CD14-positive monocyte (primary cell): ENCODE results near the gene LRRC8A. TPM values are rescaled to one million over a fixed set of nuclear protein-coding genes. Genes with fewer than 3 reads are reported as not detected.
A peak's percentile ranks its signal among the peaks of the same experiment; 100 is the strongest.

Experiments
- DNase-seq, 3 donors: peaks; one replicate each; pipeline ENCODE4 v3.0.0-alpha.2; 2011 to 2022
- H2AFZ ChIP-seq: 2 replicates; pipeline ENCODE4 v1.6.0; 2012; ENCODE audit warnings: mild to moderate bottlenecking, low read depth, low read length, inconsistent platforms; ENCODE audit not compliant: insufficient read depth, poor library complexity, severe bottlenecking
- H3K27ac ChIP-seq, 2 donors: 1 replicate in 1 of 2; 2 replicates in 1 of 2; pipeline ENCODE4 v1.5.1; 2012 to 2013; ENCODE audit warnings: low read length in 2 of 2, control low read depth in 1 of 2, inconsistent platforms in 1 of 2, low read depth in 1 of 2, mild to moderate bottlenecking in 1 of 2
- H3K27me3 ChIP-seq, 2 donors: one replicate each; pipeline versions ENCODE4 v1.6.0 to v1.6.1; 2011 to 2013; ENCODE audit warnings: low read length in 2 of 2; ENCODE audit not compliant: control insufficient read depth in 2 of 2, insufficient read depth in 2 of 2
- H3K36me3 ChIP-seq, 2 donors: replicated peaks in 1 of 2; 1 replicate in 1 of 2; 2 replicates in 1 of 2; pipeline versions ENCODE4 v1.5.1 to v1.6.1; 2012 to 2013; ENCODE audit warnings: low read length in 2 of 2, control low read depth in 1 of 2, inconsistent platforms in 1 of 2, mild to moderate bottlenecking in 1 of 2; ENCODE audit not compliant: insufficient read depth in 2 of 2, control insufficient read depth in 1 of 2
- H3K4me1 ChIP-seq, 2 donors: 1 replicate in 1 of 2; 2 replicates in 1 of 2; pipeline versions ENCODE4 v1.5.1 to v1.6.1; 2012 to 2013; ENCODE audit warnings: low read length in 2 of 2, control low read depth in 1 of 2, inconsistent platforms in 1 of 2, mild to moderate bottlenecking in 1 of 2, moderate library complexity in 1 of 2; ENCODE audit not compliant: insufficient read depth in 2 of 2, control insufficient read depth in 1 of 2
- H3K4me2 ChIP-seq: replicated peaks from 2 replicates; pipeline ENCODE3; 2012; ENCODE audit warnings: low read length, moderate library complexity, mild to moderate bottlenecking; ENCODE audit not compliant: poor library complexity, severe bottlenecking; ENCODE audit errors: extremely low read depth
- H3K4me3 ChIP-seq, 3 experiments: fragments of 200-600 bp in 1 of 3; sonication (generic) in 1 of 3; replicated peaks in 1 of 3; 1 replicate in 2 of 3; 2 replicates in 1 of 3; pipeline ENCODE4 v1.5.1; 2011 to 2013; ENCODE audit warnings: low read length in 3 of 3, mild to moderate bottlenecking in 3 of 3, control low read depth in 2 of 3, low read depth in 2 of 3, inconsistent platforms in 1 of 3, moderate library complexity in 1 of 3
- H3K79me2 ChIP-seq: 2 replicates; pipeline ENCODE4 v1.6.0; 2012; ENCODE audit warnings: mild to moderate bottlenecking, control low read depth, inconsistent platforms, low read length, moderate library complexity; ENCODE audit not compliant: insufficient read depth
- H3K9ac ChIP-seq: 2 replicates; pipeline ENCODE4 v1.6.0; 2017; ENCODE audit warnings: low read length, mild to moderate bottlenecking; ENCODE audit not compliant: insufficient read depth, poor library complexity, severe bottlenecking
- H3K9me3 ChIP-seq, 2 donors: replicated peaks in 1 of 2; 1 replicate in 1 of 2; 2 replicates in 1 of 2; pipeline versions ENCODE4 v1.5.1 to v1.6.1; 2012 to 2013; ENCODE audit warnings: low read length in 2 of 2, control low read depth in 1 of 2; ENCODE audit not compliant: control insufficient read depth in 1 of 2, insufficient read depth in 1 of 2
- H4K20me1 ChIP-seq: 2 replicates; pipeline ENCODE4 v1.6.0; 2012; ENCODE audit warnings: mild to moderate bottlenecking, low read length, control low read depth, moderate library complexity; ENCODE audit not compliant: insufficient read depth
- H3K27ac Mint-ChIP-seq, 7 donors: one replicate each; pipeline ENCODE4 v1.8.0; 2020; ENCODE audit warnings: mild to moderate bottlenecking in 7 of 7, mixed read lengths in 7 of 7, moderate library complexity in 6 of 7, inconsistent platforms in 2 of 7
- H3K27me3 Mint-ChIP-seq, 3 donors: one replicate each; pipeline ENCODE4 v1.8.0; 2021 to 2022; ENCODE audit warnings: low read depth in 3 of 3, mild to moderate bottlenecking in 3 of 3, mixed read lengths in 3 of 3, moderate library complexity in 3 of 3, inconsistent platforms in 1 of 3
- H3K36me3 Mint-ChIP-seq, 2 donors: one replicate each; pipeline ENCODE4 v1.8.0; 2020; ENCODE audit warnings: mixed read lengths in 2 of 2, inconsistent platforms in 1 of 2, mild to moderate bottlenecking in 1 of 2
- H3K4me1 Mint-ChIP-seq: one replicate; pipeline ENCODE4 v1.8.0; 2020; ENCODE audit warnings: mild to moderate bottlenecking, mixed read lengths
- H3K4me3 Mint-ChIP-seq, 2 donors: one replicate each; pipeline ENCODE4 v1.8.0; 2020; ENCODE audit warnings: mild to moderate bottlenecking in 2 of 2, mixed read lengths in 2 of 2, moderate library complexity in 1 of 2
- H3K9me3 Mint-ChIP-seq, 7 donors: one replicate each; pipeline ENCODE4 v1.8.0; 2020 to 2022; ENCODE audit warnings: mixed read lengths in 7 of 7, mild to moderate bottlenecking in 6 of 7, moderate library complexity in 6 of 7, inconsistent platforms in 2 of 7
- WGBS: methylation state at CpG from one replicate; pipeline ENCODE4 v1.1.5; 2013; ENCODE audit warnings: missing lambda C conversion rate; ENCODE audit not compliant: insufficient coverage; 5-methylcytosine and 5-hydroxymethylcytosine counted together
- intact Hi-C, 2 donors: fragments of 100-400 bp; cut with micrococcal nuclease; formaldehyde crosslinking; loops; one replicate each; pipeline versions ENCODE4 v1.15.0 to v1.15.1; 2023
- polyA plus RNA-seq, 3 donors: library from polyadenylated mRNA; depleted of rRNA in 1 of 3; unstranded in 2 of 3; stranded (reverse) in 1 of 3; fragments of 300-500 nt in 2 of 3; fragments of >200 nt in 1 of 3; fragmentation: Illumina TruSeq in 2 of 3; gene quantifications; 1 replicate in 2 of 3; 2 replicates in 1 of 3; pipeline ENCODE4 v1.2.3, GENCODE V29; 2012 to 2021
- TF ChIP-seq, protein P1 (sequence below): fragments of 200-600 bp; IDR thresholded peaks from one replicate; pipeline ENCODE4 v1.8.0; 2022; ENCODE audit warnings: antibody characterized with exemption, mild to moderate bottlenecking

The LRRC8A gene
- polyA plus RNA-seq, 3 donors: 7.8 to 10.8 (median 10.3) TPM

DNA sequence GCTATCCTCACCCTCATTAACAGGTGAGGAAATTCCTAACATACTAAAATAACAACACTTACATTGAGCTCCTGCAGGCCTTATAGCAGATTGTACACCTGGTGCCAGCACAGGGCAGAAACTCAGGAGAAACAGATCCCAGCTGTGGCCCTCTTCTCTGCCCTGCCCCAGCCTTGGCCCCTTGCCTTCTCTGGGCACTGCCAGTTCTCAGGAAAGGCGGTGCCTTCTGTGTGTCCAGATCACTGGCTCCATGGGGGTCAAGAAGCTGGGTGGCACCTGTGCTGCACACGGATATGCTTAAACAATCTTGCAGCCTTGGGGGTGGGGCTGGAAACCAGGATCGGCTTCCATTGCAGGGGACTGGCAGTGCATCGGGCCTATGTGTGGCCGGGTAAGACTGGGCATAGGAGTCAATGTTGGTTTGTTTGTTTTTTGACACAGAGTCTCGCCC lies 19.5 kb upstream of the LRRC8A start:
- TF ChIP-seq, protein P1, sequence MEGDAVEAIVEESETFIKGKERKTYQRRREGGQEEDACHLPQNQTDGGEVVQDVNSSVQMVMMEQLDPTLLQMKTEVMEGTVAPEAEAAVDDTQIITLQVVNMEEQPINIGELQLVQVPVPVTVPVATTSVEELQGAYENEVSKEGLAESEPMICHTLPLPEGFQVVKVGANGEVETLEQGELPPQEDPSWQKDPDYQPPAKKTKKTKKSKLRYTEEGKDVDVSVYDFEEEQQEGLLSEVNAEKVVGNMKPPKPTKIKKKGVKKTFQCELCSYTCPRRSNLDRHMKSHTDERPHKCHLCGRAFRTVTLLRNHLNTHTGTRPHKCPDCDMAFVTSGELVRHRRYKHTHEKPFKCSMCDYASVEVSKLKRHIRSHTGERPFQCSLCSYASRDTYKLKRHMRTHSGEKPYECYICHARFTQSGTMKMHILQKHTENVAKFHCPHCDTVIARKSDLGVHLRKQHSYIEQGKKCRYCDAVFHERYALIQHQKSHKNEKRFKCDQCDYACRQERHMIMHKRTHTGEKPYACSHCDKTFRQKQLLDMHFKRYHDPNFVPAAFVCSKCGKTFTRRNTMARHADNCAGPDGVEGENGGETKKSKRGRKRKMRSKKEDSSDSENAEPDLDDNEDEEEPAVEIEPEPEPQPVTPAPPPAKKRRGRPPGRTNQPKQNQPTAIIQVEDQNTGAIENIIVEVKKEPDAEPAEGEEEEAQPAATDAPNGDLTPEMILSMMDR: no peak
- H3K4me3 Mint-ChIP-seq: no peak overlapping the region

DNA sequence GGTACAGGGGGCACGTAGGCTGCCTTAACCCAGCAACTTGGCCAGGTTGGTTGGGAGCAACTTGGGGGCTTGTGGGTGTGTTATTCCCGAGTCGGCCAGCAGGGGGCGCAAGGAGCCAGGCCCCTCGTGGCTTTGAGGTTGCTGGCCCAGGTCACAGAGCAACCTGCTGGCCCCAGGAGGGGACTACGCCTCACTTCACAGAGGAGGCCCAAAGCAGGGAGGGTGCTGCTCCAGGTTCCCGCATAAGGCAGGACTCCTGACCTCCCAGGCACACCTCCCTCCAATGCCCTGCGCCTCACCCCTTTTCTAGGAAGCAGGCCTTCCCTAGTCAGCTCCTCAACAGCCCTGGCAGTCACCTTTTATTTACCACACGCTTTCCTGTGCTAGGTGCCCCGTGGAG lies 18.3 kb upstream of the LRRC8A start:
- intact Hi-C loops: loop anchor here (5.0 kb wide), 1 partner anchor 64 kb away; no protein-coding TSS in a partner anchor
- Mint-ChIP-seq H3K4me1 (peaks cover 13% of the 10 kb centered on the region), H3K27me3 (no peaks in the 10 kb centered on the region), H3K36me3 (peaks cover 0 to 2% of the 10 kb centered on the region in 2 donors), H3K9me3 (peaks cover 0 to 8% (median 0%) of the 10 kb centered on the region in 7 donors), H3K27ac (peak overlapping the region in 1 of 7 donors; percentile 12), H3K4me3 (no peak overlapping the region)
- Histone ChIP-seq H3K27me3 (no peaks in the 10 kb centered on the region), H3K4me3 (no peak overlapping the region), H3K9ac (no peak overlapping the region), H3K79me2 (no peaks in the 10 kb centered on the region), H3K9me3 (no peaks in the 10 kb centered on the region), H3K27ac (no peak overlapping the region), H4K20me1 (no peaks in the 10 kb centered on the region), H3K4me1 (no peaks in the 10 kb centered on the region), H3K4me2 (no peak overlapping the region), H3K36me3 (no peaks in the 10 kb centered on the region), H2AFZ (peak overlapping the region; percentile 37)
- TF ChIP-seq, protein P1: peak; percentile 99
- DNase-seq: peak; percentile 63 to 73 (median 71)
- 35% methylated on average over 10 of the region's 10 CpGs for WGBS

More for the DNA sequence above, 19.5 kb upstream of the LRRC8A start:
- Histone ChIP-seq H3K36me3 (no peaks in the 10 kb centered on the region), H3K4me1 (no peaks in the 10 kb centered on the region), H3K79me2 (no peaks in the 10 kb centered on the region), H3K9ac (no peak overlapping the region), H2AFZ (no peak overlapping the region), H3K4me3 (no peak overlapping the region), H3K27me3 (no peaks in the 10 kb centered on the region), H3K27ac (no peak overlapping the region), H4K20me1 (no peaks in the 10 kb centered on the region), H3K9me3 (no peaks in the 10 kb centered on the region), H3K4me2 (no peak overlapping the region)
- intact Hi-C loops: loop anchor here (5.0 kb wide), 1 partner anchor 65 kb away; no protein-coding TSS in a partner anchor
- H3K4me1 Mint-ChIP-seq: peaks cover 13% of the 10 kb centered on the region
- H3K27me3 Mint-ChIP-seq: no peaks in the 10 kb centered on the region
- WGBS: 100% methylated on average over 4 of the region's 6 CpGs
- DNase-seq: no peak
- peaks cover 0 to 8% (median 0%) of the 10 kb centered on the region in 7 donors for H3K9me3 Mint-ChIP-seq
- peaks cover 0 to 4% of the 10 kb centered on the region in 2 donors for H3K36me3 Mint-ChIP-seq
- peak overlapping the region in 2 of 7 donors; percentile 7 to 31 for H3K27ac Mint-ChIP-seq
